DND-41 (cell line): ENCODE measurements around the gene PHYHD1.

Source experiments
- ATAC-seq: fragments of 200-7000 bp; cut with Tn5 transposase; 3 replicates; pipeline ENCODE4 v1.9.1; 2021; ENCODE audit warnings: low read depth; ENCODE audit not compliant: insufficient read depth
- DNase-seq: peaks from one replicate; pipeline ENCODE4 v3.0.0-alpha.2; 2020
- H2AFZ ChIP-seq: 2 replicates; pipeline ENCODE4 v1.6.0; 2012; ENCODE audit warnings: low read depth, low read length
- H3K27ac ChIP-seq: 2 replicates; pipeline ENCODE4 v1.5.1; 2012; ENCODE audit warnings: low read length, inconsistent platforms
- H3K27me3 ChIP-seq: fragments of 200-600 bp; sonication (generic); 2 replicates; pipeline ENCODE4 v1.6.0; 2012; ENCODE audit warnings: low read length, mild to moderate bottlenecking, inconsistent platforms; ENCODE audit not compliant: insufficient read depth, poor library complexity
- H3K36me3 ChIP-seq: 2 replicates; pipeline ENCODE4 v1.5.1; 2012; ENCODE audit warnings: low read length, inconsistent platforms; ENCODE audit not compliant: insufficient read depth
- H3K4me1 ChIP-seq: 2 replicates; pipeline ENCODE4 v1.5.1; 2012; ENCODE audit warnings: mild to moderate bottlenecking, low read length; ENCODE audit not compliant: insufficient read depth
- H3K4me2 ChIP-seq: 2 replicates; pipeline ENCODE4 v1.6.0; 2012; ENCODE audit warnings: mild to moderate bottlenecking, moderate library complexity, low read length, inconsistent platforms; ENCODE audit not compliant: insufficient read depth
- H3K4me3 ChIP-seq, 2 experiments: fragments of 200-600 bp in 1 of 2; shearing (Covaris generic) in 1 of 2; 2 replicates each; pipeline ENCODE4 v1.5.1; 2012 to 2016; ENCODE audit warnings: inconsistent platforms in 2 of 2, low read length in 2 of 2, mild to moderate bottlenecking in 2 of 2, low read depth in 1 of 2, moderate library complexity in 1 of 2
- H3K79me2 ChIP-seq: 2 replicates; pipeline ENCODE4 v1.6.0; 2012; ENCODE audit warnings: low read length, inconsistent platforms; ENCODE audit not compliant: insufficient read depth
- H3K9ac ChIP-seq: 2 replicates; pipeline ENCODE4 v1.6.0; 2012; ENCODE audit warnings: low read depth, mild to moderate bottlenecking, inconsistent platforms, low read length, moderate library complexity
- H3K9me3 ChIP-seq: 2 replicates; pipeline ENCODE4 v1.5.1; 2012; ENCODE audit warnings: low read length, moderate library complexity, mild to moderate bottlenecking, inconsistent platforms; ENCODE audit not compliant: insufficient read depth, severe bottlenecking
- H4K20me1 ChIP-seq: 2 replicates; pipeline ENCODE4 v1.6.0; 2012; ENCODE audit warnings: low read length; ENCODE audit not compliant: insufficient read depth
- CTCF ChIP-seq: IDR thresholded peaks from 2 replicates; pipeline ENCODE4 v1.5.1; 2012; ENCODE audit warnings: borderline replicate concordance, low read length, moderate library complexity, mild to moderate bottlenecking; ENCODE audit not compliant: poor library complexity, severe bottlenecking; ENCODE audit errors: extremely low read depth
- EZH2 ChIP-seq: IDR thresholded peaks from 3 replicates; pipeline ENCODE4 v1.6.1; 2012; ENCODE audit warnings: borderline replicate concordance, low read depth, mild to moderate bottlenecking, moderate library complexity, low read length, inconsistent platforms; ENCODE audit not compliant: severe bottlenecking

Gene PHYHD1

GRCh38 chr9:128979111-128979510, 58.3 kb downstream of the PHYHD1 start:
- no peak overlapping the region for H3K27ac ChIP-seq
- H3K27me3 ChIP-seq: no peaks in the 10 kb centered on the region
- H3K36me3 ChIP-seq: peaks cover 81% of the 10 kb centered on the region
- ATAC-seq (no peak), DNase-seq (no peak)
- H3K4me1 ChIP-seq: no peaks in the 10 kb centered on the region
- H3K4me2 ChIP-seq: no peak overlapping the region
- no peak overlapping the region for H3K9ac ChIP-seq
- H3K4me3 ChIP-seq: no peak overlapping the region
- H2AFZ ChIP-seq: no peak overlapping the region
- no peak for TF ChIP-seq EZH2
- no peak for TF ChIP-seq CTCF
- no peaks in the 10 kb centered on the region for H3K79me2 ChIP-seq
- H4K20me1 ChIP-seq: no peaks in the 10 kb centered on the region
- H3K9me3 ChIP-seq: no peaks in the 10 kb centered on the region

GRCh38 chr9:128983536-128983935, 62.8 kb downstream of the PHYHD1 start:
- H2AFZ ChIP-seq: no peak overlapping the region
- H3K27me3 ChIP-seq: no peaks in the 10 kb centered on the region
- H3K9me3 ChIP-seq: no peaks in the 10 kb centered on the region
- H3K4me2 ChIP-seq: no peak overlapping the region
- H4K20me1 ChIP-seq: no peaks in the 10 kb centered on the region
- TF ChIP-seq CTCF (no peak), EZH2 (no peak)
- H3K9ac ChIP-seq: no peak overlapping the region
- no peak overlapping the region for H3K27ac ChIP-seq
- H3K79me2 ChIP-seq: no peaks in the 10 kb centered on the region
- H3K4me1 ChIP-seq: no peaks in the 10 kb centered on the region
- ATAC-seq: no peak
- H3K36me3 ChIP-seq: peaks cover 87% of the 10 kb centered on the region
- no peak overlapping the region for H3K4me3 ChIP-seq
- no peak for DNase-seq

GRCh38 chr9:128986671-128987070, 65.9 kb downstream of the PHYHD1 start:
- H3K4me2 ChIP-seq: no peak overlapping the region
- H3K27ac ChIP-seq: no peak overlapping the region
- H4K20me1 ChIP-seq: no peaks in the 10 kb centered on the region
- no peaks in the 10 kb centered on the region for H3K79me2 ChIP-seq
- TF ChIP-seq CTCF (no peak), EZH2 (no peak)
- H3K9me3 ChIP-seq: no peaks in the 10 kb centered on the region
- H3K4me3 ChIP-seq: no peak overlapping the region
- no peak for DNase-seq
- no peaks in the 10 kb centered on the region for H3K4me1 ChIP-seq
- H2AFZ ChIP-seq: no peak overlapping the region
- H3K9ac ChIP-seq: no peak overlapping the region
- ATAC-seq: no peak
- H3K36me3 ChIP-seq: peaks cover 80% of the 10 kb centered on the region
- no peaks in the 10 kb centered on the region for H3K27me3 ChIP-seq

DNA sequence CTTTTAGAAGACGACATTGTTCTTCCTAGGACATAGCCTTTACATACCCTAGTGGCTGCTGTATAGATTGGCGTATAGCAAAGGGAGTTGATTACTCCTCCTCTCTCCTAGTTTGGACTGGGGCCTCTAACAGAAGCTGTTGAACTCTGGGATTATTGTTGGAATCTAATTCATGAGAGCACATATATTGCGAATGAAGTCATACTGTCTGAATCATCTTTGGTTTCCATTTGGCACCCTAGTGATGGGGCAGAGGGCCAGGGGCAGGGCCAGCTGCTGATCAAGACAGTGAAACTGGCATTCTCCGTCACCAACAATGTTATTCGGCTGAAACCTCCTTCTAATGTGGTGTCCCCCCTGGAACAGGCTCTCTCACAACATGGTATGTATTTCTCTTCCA, 67.0 kb downstream of the PHYHD1 start:
- Histone ChIP-seq H3K4me3 (no peak overlapping the region), H3K27me3 (no peaks in the 10 kb centered on the region), H3K9ac (no peak overlapping the region), H3K4me1 (no peaks in the 10 kb centered on the region), H3K4me2 (no peak overlapping the region), H3K27ac (no peak overlapping the region), H2AFZ (no peak overlapping the region), H3K9me3 (no peaks in the 10 kb centered on the region), H3K79me2 (no peaks in the 10 kb centered on the region), H4K20me1 (no peaks in the 10 kb centered on the region), H3K36me3 (peaks cover 84% of the 10 kb centered on the region)
- TF ChIP-seq CTCF (no peak), EZH2 (no peak)
- DNase-seq: no peak
- ATAC-seq: no peak
